Measurements from ENCODE around the gene NUFIP2. TPM values are rescaled to one million over a fixed set of nuclear protein-coding genes. Genes with fewer than 3 reads are reported as not detected.
"Not testable (repeated sequence)": the region's sequence is repeated elsewhere in the genome, so short reads cannot be mapped to it uniquely, and the experiment has no call there.

The NUFIP2 gene
- total RNA-seq, 1 donor from 2014 or later: 78.5 TPM

- intact Hi-C loops (cut with micrococcal nuclease): no loop called here
Observed at GRCh38 chr17:29283961-29284360, 10.0 kb downstream of the NUFIP2 start.

GRCh38 chr17:29283496-29283895, 10.5 kb downstream of the NUFIP2 start:
- intact Hi-C loops (cut with micrococcal nuclease): no loop called here

GRCh38 chr17:29279397-29280070, 14.4 kb downstream of the NUFIP2 start:
- intact Hi-C loops (cut with micrococcal nuclease): no loop called here

GRCh38 chr17:29278692-29279091, 15.3 kb downstream of the NUFIP2 start:
- intact Hi-C loops (cut with micrococcal nuclease): no loop called here

GRCh38 chr17:29273924-29274323, 20.0 kb downstream of the NUFIP2 start:
- intact Hi-C loops (cut with micrococcal nuclease): loop anchor here (2.0 kb wide), 1 partner anchor 15 kb away; no protein-coding TSS in a partner anchor

- intact Hi-C loops (cut with micrococcal nuclease): not testable (repeated sequence)
Observed at GRCh38 chr17:29271980-29272379, 22.0 kb downstream of the NUFIP2 start.

- intact Hi-C loops (cut with micrococcal nuclease): no loop called here
Observed at GRCh38 chr17:29263916-29264315, 30.0 kb downstream of the NUFIP2 start.

- intact Hi-C loops (cut with micrococcal nuclease): no loop called here
Observed at GRCh38 chr17:29257756-29258155, 36.2 kb downstream of the NUFIP2 start.

GRCh38 chr17:29256735-29257466, 37.0 kb downstream of the NUFIP2 start:
- intact Hi-C loops (cut with micrococcal nuclease): no loop called here

GRCh38 chr17:29255926-29256522, 37.9 kb downstream of the NUFIP2 start:
- intact Hi-C loops (cut with micrococcal nuclease): no loop called here

- intact Hi-C loops (cut with micrococcal nuclease): loop anchor here (2.0 kb wide), 1 partner anchor 38 kb away; no protein-coding TSS in a partner anchor
Observed at GRCh38 chr17:29253037-29253436, 40.9 kb downstream of the NUFIP2 start.

GRCh38 chr17:29252101-29252791, 41.7 kb downstream of the NUFIP2 start:
- intact Hi-C loops (cut with micrococcal nuclease): loop anchor here (2.0 kb wide), 1 partner anchor 39 kb away; no protein-coding TSS in a partner anchor

GRCh38 chr17:29251184-29251583, 42.8 kb downstream of the NUFIP2 start:
- intact Hi-C loops (cut with micrococcal nuclease): no loop called here

GRCh38 chr17:29250666-29251065, 43.3 kb downstream of the NUFIP2 start:
- intact Hi-C loops (cut with micrococcal nuclease): no loop called here

GRCh38 chr17:29248845-29249244, 45.1 kb downstream of the NUFIP2 start:
- intact Hi-C loops (cut with micrococcal nuclease): no loop called here

GRCh38 chr17:29247219-29247618, 46.7 kb downstream of the NUFIP2 start:
- intact Hi-C loops (cut with micrococcal nuclease): no loop called here

GRCh38 chr17:29246628-29247027, 47.3 kb downstream of the NUFIP2 start, which contains the start of gene CRYBA1:
CRYBA1 (plus strand) TSS chr17:29246859; CDS start chr17:29246864, 5 bp downstream.
- intact Hi-C loops (cut with micrococcal nuclease): no loop called here

- intact Hi-C loops (cut with micrococcal nuclease): no loop called here
Observed at GRCh38 chr17:29245401-29245800, 48.5 kb downstream of the NUFIP2 start.

- intact Hi-C loops (cut with micrococcal nuclease): no loop called here
Observed at GRCh38 chr17:29243792-29244191, 50.2 kb downstream of the NUFIP2 start.

- intact Hi-C loops (cut with micrococcal nuclease): no loop called here
Observed at GRCh38 chr17:29242790-29243189, 51.2 kb downstream of the NUFIP2 start.

- intact Hi-C loops (cut with micrococcal nuclease): no loop called here
Observed at GRCh38 chr17:29242051-29242450, 51.9 kb downstream of the NUFIP2 start.
